HepG2 (cell line): Measurements from ENCODE around the gene TPGS1. TPM values are rescaled to one million over a fixed set of nuclear protein-coding genes. Genes with fewer than 3 reads are reported as not detected.

ENCODE experiments used
- GZF1 ChIP-seq: sonication (generic); formaldehyde crosslinking; IDR thresholded peaks from 2 replicates; pipeline ENCODE4 v1.5.1; 2020; ENCODE audit warnings: mild to moderate bottlenecking, missing genetic modification reagents
- HNF4G ChIP-seq, 2 experiments: sonication (generic) in 1 of 2; formaldehyde crosslinking in 1 of 2; IDR thresholded peaks; 2 replicates each; pipeline versions ENCODE4 v1.4.0 to v1.6.1; 2011 to 2020; ENCODE audit warnings: borderline replicate concordance in 2 of 2, low read depth in 2 of 2, mild to moderate bottlenecking in 2 of 2, low read length in 1 of 2, missing genetic modification reagents in 1 of 2, moderate library complexity in 1 of 2
- HNRNPUL1 ChIP-seq: fragments of 200-400 bp; formaldehyde crosslinking; IDR thresholded peaks from 2 replicates; pipeline ENCODE4 v1.6.1; 2017; ENCODE audit warnings: low read depth, mild to moderate bottlenecking, low read length, moderate library complexity
- JUN ChIP-seq: sonication (generic); formaldehyde crosslinking; IDR thresholded peaks from 2 replicates; pipeline ENCODE4 v1.4.0; 2020; ENCODE audit warnings: mild to moderate bottlenecking, missing genetic modification reagents
- KAT8 ChIP-seq: IDR thresholded peaks from 2 replicates; pipeline ENCODE4 v1.6.1; 2016; ENCODE audit warnings: missing genetic modification reagents, missing compliant biosample characterization
- MIER2 ChIP-seq: IDR thresholded peaks from 2 replicates; pipeline ENCODE4 v1.6.1; 2016; ENCODE audit warnings: missing biosample characterization, missing genetic modification reagents
- MLX ChIP-seq: IDR thresholded peaks from 2 replicates; pipeline ENCODE4 v1.6.1; 2016
- POGK ChIP-seq: sonication (generic); formaldehyde crosslinking; conservative IDR thresholded peaks from 2 replicates; pipeline ENCODE4 v1.8.0; 2022; ENCODE audit warnings: mild to moderate bottlenecking, moderate library complexity, missing genetic modification reagents
- REPIN1 ChIP-seq: sonication (generic); formaldehyde crosslinking; IDR thresholded peaks from 2 replicates; pipeline ENCODE4 v1.8.0; 2022; ENCODE audit warnings: missing genetic modification reagents, low read depth, mild to moderate bottlenecking, borderline replicate concordance
- SALL1 ChIP-seq: sonication (generic); formaldehyde crosslinking; IDR thresholded peaks from 2 replicates; pipeline ENCODE4 v1.8.0; 2022; ENCODE audit warnings: mild to moderate bottlenecking, missing genetic modification reagents
- ZBTB37 ChIP-seq: sonication (generic); formaldehyde crosslinking; IDR thresholded peaks from 2 replicates; pipeline ENCODE4 v1.4.0; 2020; ENCODE audit warnings: mild to moderate bottlenecking, missing genetic modification reagents
- ZC3H4 ChIP-seq: sonication (generic); formaldehyde crosslinking; IDR thresholded peaks from 2 replicates; pipeline ENCODE4 v1.4.0; 2020; ENCODE audit warnings: missing genetic modification reagents, borderline replicate concordance
- ZNF224 ChIP-seq: sonication (generic); formaldehyde crosslinking; IDR thresholded peaks from 2 replicates; pipeline ENCODE4 v1.5.0; 2020; ENCODE audit warnings: mild to moderate bottlenecking, missing genetic modification reagents
- ZNF841 ChIP-seq: sonication (generic); formaldehyde crosslinking; IDR thresholded peaks from 2 replicates; pipeline ENCODE4 v1.8.1; 2023; ENCODE audit warnings: missing genetic modification reagents, borderline replicate concordance
- polyA plus RNA-seq, 8 experiments: library from polyadenylated mRNA; depleted of rRNA in 3 of 8; stranded (reverse) in 7 of 8; unstranded in 1 of 8; fragments of >200 nt; fragmentation: Illumina TruSeq in 4 of 8; extraction: Trizol in 4 of 8; gene quantifications; 2 replicates each; pipeline versions ENCODE4 v1.2.1 to v1.2.3, GENCODE V29; 2011 to 2016; ENCODE audit warnings: low read depth in 4 of 8, missing spikeins in 1 of 8, mixed read lengths in 1 of 8; ENCODE audit not compliant: insufficient read depth in 1 of 8
- total RNA-seq, 5 experiments: library from RNA; depleted of rRNA; stranded (reverse); fragments of >200 nt; fragmentation: Illumina TruSeq; extraction: Trizol; gene quantifications; 2 replicates each; pipeline ENCODE4 v1.2.3, GENCODE V29; 2016; ENCODE audit warnings: low read depth in 1 of 5
- TF ChIP-seq, protein P1 (sequence below): sonication (generic); formaldehyde crosslinking; IDR thresholded peaks from 2 replicates; pipeline ENCODE4 v1.5.1; 2020; ENCODE audit warnings: missing genetic modification reagents, mild to moderate bottlenecking, borderline replicate concordance
- TF ChIP-seq, protein P2 (sequence below): sonication (generic); formaldehyde crosslinking; IDR thresholded peaks from 2 replicates; pipeline ENCODE4 v1.9.0; 2021; ENCODE audit warnings: missing genetic modification reagents, borderline replicate concordance
- TF ChIP-seq, protein P3 (sequence below): sonication (generic); formaldehyde crosslinking; conservative IDR thresholded peaks from 2 replicates; pipeline ENCODE4 v1.8.0; 2022; ENCODE audit warnings: missing genetic modification reagents

Gene TPGS1
- total and polyA plus RNA-seq, 2 of the 13 experiments (the other 11 are each of a cell fraction or from before 2014, with no cell fraction given) = 1.1 to 6.2 TPM

DNA sequence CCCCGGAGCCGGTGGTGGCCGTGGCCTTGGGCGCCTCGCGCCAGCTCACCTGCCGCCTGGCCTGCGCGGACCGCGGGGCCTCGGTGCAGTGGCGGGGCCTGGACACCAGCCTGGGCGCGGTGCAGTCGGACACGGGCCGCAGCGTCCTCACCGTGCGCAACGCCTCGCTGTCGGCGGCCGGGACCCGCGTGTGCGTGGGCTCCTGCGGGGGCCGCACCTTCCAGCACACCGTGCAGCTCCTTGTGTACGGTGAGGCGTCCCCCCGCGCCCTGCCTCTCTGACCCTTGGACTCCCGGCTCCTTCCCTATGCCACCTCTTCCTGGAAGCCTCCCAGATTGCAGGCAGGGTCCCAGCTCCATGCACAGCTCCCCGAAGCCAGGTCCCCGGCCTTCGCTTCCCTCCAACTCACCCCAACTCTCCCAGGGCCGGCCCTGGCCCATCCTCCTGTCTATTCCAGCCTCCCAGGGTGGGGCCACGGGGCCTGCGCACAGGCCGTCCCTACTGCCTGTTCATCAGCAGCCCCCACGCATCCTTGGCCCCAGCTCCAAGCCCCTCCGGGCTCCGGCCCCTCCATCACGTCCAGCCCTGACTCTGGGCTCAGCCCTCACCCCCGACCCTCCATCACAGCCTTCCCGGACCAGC, 9.3 kb upstream of the TPGS1 start (continued):
- TF ChIP-seq SALL1 (peak; percentile 15; the same call in 1 of the 2 replicates), ZNF841 (CRISPR knock-in tag) (no peak), ZBTB37 (CRISPR knock-in tag) (no peak), KAT8 (no peak), ZC3H4 (CRISPR knock-in tag) (no peak), MIER2 (CRISPR knock-in tag) (no peak), POGK (peak; percentile 55; the same call in 1 of the 2 replicates), MLX (no peak), HNF4G (IDR thresholded peaks at IDR 0.05; ENCODE audit: borderline replicate concordance, low read depth, low read length) (peak; percentile 29; the same call in 1 of the 2 replicates), HNF4G (CRISPR knock-in tag; IDR thresholded peaks at IDR 0.05; ENCODE audit: borderline replicate concordance, low read depth) (no peak), HNRNPUL1 (no peak), JUN (CRISPR knock-in tag) (no peak), ZNF224 (no peak), REPIN1 (no peak), GZF1 (no peak)
- TF ChIP-seq, protein P1, sequence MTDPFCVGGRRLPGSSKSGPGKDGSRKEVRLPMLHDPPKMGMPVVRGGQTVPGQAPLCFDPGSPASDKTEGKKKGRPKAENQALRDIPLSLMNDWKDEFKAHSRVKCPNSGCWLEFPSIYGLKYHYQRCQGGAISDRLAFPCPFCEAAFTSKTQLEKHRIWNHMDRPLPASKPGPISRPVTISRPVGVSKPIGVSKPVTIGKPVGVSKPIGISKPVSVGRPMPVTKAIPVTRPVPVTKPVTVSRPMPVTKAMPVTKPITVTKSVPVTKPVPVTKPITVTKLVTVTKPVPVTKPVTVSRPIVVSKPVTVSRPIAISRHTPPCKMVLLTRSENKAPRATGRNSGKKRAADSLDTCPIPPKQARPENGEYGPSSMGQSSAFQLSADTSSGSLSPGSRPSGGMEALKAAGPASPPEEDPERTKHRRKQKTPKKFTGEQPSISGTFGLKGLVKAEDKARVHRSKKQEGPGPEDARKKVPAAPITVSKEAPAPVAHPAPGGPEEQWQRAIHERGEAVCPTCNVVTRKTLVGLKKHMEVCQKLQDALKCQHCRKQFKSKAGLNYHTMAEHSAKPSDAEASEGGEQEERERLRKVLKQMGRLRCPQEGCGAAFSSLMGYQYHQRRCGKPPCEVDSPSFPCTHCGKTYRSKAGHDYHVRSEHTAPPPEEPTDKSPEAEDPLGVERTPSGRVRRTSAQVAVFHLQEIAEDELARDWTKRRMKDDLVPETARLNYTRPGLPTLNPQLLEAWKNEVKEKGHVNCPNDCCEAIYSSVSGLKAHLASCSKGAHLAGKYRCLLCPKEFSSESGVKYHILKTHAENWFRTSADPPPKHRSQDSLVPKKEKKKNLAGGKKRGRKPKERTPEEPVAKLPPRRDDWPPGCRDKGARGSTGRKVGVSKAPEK (CRISPR knock-in tag) = no peak
- TF ChIP-seq, protein P2, sequence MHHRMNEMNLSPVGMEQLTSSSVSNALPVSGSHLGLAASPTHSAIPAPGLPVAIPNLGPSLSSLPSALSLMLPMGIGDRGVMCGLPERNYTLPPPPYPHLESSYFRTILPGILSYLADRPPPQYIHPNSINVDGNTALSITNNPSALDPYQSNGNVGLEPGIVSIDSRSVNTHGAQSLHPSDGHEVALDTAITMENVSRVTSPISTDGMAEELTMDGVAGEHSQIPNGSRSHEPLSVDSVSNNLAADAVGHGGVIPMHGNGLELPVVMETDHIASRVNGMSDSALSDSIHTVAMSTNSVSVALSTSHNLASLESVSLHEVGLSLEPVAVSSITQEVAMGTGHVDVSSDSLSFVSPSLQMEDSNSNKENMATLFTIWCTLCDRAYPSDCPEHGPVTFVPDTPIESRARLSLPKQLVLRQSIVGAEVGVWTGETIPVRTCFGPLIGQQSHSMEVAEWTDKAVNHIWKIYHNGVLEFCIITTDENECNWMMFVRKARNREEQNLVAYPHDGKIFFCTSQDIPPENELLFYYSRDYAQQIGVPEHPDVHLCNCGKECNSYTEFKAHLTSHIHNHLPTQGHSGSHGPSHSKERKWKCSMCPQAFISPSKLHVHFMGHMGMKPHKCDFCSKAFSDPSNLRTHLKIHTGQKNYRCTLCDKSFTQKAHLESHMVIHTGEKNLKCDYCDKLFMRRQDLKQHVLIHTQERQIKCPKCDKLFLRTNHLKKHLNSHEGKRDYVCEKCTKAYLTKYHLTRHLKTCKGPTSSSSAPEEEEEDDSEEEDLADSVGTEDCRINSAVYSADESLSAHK (CRISPR knock-in tag) = no peak
- TF ChIP-seq, protein P3, sequence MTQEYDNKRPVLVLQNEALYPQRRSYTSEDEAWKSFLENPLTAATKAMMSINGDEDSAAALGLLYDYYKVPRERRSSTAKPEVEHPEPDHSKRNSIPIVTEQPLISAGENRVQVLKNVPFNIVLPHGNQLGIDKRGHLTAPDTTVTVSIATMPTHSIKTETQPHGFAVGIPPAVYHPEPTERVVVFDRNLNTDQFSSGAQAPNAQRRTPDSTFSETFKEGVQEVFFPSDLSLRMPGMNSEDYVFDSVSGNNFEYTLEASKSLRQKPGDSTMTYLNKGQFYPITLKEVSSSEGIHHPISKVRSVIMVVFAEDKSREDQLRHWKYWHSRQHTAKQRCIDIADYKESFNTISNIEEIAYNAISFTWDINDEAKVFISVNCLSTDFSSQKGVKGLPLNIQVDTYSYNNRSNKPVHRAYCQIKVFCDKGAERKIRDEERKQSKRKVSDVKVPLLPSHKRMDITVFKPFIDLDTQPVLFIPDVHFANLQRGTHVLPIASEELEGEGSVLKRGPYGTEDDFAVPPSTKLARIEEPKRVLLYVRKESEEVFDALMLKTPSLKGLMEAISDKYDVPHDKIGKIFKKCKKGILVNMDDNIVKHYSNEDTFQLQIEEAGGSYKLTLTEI (CRISPR knock-in tag) = no peak
